Peyer's patch (tissue), 4 donors: ENCODE data around the gene RGPD4.

Experiments used
- CTCF ChIP-seq, 6 experiments: fragments of 450-650 bp in 4 of 6; fragments of 200-600 bp in 2 of 6; sonication (generic) in 1 of 6; IDR thresholded peaks; one replicate each; pipeline ENCODE4 v1.5.1; 2017 to 2019; ENCODE audit warnings: antibody characterized with exemption in 6 of 6, mild to moderate bottlenecking in 3 of 6, moderate library complexity in 1 of 6
- POLR2A ChIP-seq, 2 donors: fragments of 450-650 bp; IDR thresholded peaks; one replicate each; pipeline ENCODE4 v1.5.1; 2017; ENCODE audit warnings: antibody characterized with exemption in 2 of 2, mild to moderate bottlenecking in 2 of 2, moderate library complexity in 2 of 2

- no peak for TF ChIP-seq CTCF (IDR thresholded peaks at IDR 0.05)
- TF ChIP-seq POLR2A (IDR thresholded peaks at IDR 0.05) = no peak
Observed at GRCh38 chr2:107932488-107932887, 105.8 kb downstream of the RGPD4 start.
